PFSK-1 (cell line): Measurements from ENCODE around the gene CRIP2.

ENCODE experiments used
- FOXP2 ChIP-seq: optimal IDR thresholded peaks from 2 replicates; pipeline ENCODE3; 2011; ENCODE audit warnings: borderline replicate concordance, control low read depth, inconsistent platforms; ENCODE audit not compliant: insufficient read depth; ENCODE audit errors: extremely low read length, extremely low read depth
- POLR2AphosphoS5 ChIP-seq: IDR thresholded peaks from 2 replicates; pipeline ENCODE4 v1.6.1; 2012; ENCODE audit warnings: low read depth, mild to moderate bottlenecking, control low read depth, low read length, moderate library complexity
- SIN3A ChIP-seq: IDR thresholded peaks from 2 replicates; pipeline ENCODE4 v1.6.1; 2012; ENCODE audit warnings: mild to moderate bottlenecking, low read length, moderate library complexity, borderline replicate concordance; ENCODE audit not compliant: insufficient read depth
- TAF1 ChIP-seq: IDR thresholded peaks from 2 replicates; pipeline ENCODE4 v1.6.1; 2012; ENCODE audit warnings: low read length, control low read depth, borderline replicate concordance; ENCODE audit not compliant: insufficient read depth
- TF ChIP-seq, protein P1 (sequence below), 2 experiments: IDR thresholded peaks; 2 replicates each; pipeline versions ENCODE4 v1.6.1 to v1.8.0; 2011 to 2012; ENCODE audit warnings: low read depth in 2 of 2, low read length in 2 of 2, control low read depth in 1 of 2, inconsistent platforms in 1 of 2, mild to moderate bottlenecking in 1 of 2, moderate library complexity in 1 of 2; ENCODE audit not compliant: insufficient read depth in 1 of 2

Gene CRIP2

DNA sequence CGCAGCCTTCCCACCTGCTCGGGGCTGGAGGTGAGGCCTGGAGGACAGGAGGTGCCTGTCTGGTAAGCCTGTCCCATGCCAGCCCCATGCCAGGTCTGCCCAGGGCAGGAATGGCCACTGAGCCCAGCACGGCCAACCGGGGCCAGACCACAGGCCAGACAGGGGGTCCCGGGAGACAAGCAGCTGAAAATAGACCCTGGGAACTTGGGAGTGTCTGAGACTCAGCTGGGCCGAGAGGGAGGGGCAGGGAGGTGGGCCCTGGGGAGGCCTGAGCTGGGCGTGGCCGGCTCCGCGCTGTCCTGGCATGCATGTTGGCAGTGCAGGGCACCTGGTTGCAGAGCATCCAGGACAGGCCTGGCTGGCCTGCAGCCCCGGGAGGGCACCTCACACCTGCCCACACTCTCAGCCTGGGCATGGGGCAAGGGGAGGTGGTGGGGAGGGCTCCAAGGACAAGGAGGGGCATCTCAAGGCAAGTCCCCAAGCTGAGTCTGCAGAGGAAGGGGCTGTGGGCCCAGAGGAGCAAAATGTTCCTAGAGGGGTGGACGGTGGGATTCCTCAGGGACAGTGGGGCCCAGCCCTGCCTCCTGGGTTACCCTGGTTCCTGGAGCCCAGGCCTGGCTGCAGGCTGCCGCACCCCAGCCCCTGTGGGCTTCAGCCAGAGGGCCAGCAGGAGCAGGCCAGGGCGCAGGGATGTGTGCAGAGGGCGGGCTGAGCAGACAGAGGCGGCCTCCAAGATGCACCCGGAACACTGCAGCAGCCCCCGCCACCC lies 8.9 kb downstream of the CRIP2 start:
- TF ChIP-seq FOXP2 (no peak), SIN3A (no peak), TAF1 (no peak), POLR2AphosphoS5 (no peak)
- TF ChIP-seq, protein P1, sequence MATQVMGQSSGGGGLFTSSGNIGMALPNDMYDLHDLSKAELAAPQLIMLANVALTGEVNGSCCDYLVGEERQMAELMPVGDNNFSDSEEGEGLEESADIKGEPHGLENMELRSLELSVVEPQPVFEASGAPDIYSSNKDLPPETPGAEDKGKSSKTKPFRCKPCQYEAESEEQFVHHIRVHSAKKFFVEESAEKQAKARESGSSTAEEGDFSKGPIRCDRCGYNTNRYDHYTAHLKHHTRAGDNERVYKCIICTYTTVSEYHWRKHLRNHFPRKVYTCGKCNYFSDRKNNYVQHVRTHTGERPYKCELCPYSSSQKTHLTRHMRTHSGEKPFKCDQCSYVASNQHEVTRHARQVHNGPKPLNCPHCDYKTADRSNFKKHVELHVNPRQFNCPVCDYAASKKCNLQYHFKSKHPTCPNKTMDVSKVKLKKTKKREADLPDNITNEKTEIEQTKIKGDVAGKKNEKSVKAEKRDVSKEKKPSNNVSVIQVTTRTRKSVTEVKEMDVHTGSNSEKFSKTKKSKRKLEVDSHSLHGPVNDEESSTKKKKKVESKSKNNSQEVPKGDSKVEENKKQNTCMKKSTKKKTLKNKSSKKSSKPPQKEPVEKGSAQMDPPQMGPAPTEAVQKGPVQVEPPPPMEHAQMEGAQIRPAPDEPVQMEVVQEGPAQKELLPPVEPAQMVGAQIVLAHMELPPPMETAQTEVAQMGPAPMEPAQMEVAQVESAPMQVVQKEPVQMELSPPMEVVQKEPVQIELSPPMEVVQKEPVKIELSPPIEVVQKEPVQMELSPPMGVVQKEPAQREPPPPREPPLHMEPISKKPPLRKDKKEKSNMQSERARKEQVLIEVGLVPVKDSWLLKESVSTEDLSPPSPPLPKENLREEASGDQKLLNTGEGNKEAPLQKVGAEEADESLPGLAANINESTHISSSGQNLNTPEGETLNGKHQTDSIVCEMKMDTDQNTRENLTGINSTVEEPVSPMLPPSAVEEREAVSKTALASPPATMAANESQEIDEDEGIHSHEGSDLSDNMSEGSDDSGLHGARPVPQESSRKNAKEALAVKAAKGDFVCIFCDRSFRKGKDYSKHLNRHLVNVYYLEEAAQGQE (IDR thresholded peaks at IDR 0.05; ENCODE audit: insufficient read depth in 1 of 2, low read depth in 2 of 2, low read length in 2 of 2) = no peak

DNA sequence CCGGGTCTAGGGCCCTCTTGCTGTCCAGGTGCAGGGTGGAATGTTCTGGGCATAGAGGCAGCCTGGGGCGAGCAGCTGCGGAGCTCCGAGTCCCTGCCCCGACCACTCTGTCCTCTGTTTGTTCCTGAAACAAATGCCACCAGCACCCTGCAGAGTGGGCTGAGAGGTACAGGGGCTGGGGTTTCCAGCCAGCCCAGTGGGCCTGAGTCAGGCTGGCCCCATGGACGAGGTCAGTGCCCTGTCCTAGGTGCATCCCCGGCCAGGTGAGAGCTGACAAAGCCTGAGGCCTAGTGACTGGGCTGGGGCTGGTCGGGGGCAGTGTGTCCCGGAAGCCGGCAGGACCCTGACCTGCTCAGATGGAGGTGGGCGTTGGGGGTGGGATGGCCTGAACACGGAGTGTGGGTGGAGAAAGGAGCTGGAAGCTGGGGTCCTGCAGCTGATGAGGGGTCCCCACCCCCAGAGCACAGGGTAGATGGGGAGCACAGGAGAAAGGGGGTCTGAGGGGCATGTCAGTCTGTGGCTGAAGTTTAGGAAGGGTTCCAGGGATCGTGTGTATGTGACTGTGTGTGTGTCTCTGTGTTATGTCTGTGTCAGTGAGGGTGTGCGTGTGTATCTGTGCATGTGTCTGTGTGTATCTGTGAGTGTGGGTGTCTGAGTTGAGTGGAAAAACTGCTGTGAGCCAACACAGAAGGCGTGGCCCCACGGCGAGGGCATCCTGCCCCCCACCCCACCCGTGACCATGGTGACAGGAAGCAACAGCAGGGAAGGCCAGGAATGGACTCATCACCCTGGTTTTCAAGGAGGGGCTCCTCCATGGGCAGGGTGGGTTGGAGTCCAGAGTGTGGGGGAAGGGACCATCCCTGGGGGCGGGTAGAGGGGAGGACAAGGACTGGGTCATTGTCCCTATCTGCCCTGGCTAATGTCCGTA lies 9.7 kb downstream of the CRIP2 start:
- no peak for TF ChIP-seq FOXP2
- TF ChIP-seq SIN3A = no peak
- no peak for TF ChIP-seq POLR2AphosphoS5
- no peak for TF ChIP-seq TAF1
- TF ChIP-seq, protein P1 (IDR thresholded peaks at IDR 0.05; ENCODE audit: insufficient read depth in 1 of 2, low read depth in 2 of 2, low read length in 2 of 2) = no peak

DNA sequence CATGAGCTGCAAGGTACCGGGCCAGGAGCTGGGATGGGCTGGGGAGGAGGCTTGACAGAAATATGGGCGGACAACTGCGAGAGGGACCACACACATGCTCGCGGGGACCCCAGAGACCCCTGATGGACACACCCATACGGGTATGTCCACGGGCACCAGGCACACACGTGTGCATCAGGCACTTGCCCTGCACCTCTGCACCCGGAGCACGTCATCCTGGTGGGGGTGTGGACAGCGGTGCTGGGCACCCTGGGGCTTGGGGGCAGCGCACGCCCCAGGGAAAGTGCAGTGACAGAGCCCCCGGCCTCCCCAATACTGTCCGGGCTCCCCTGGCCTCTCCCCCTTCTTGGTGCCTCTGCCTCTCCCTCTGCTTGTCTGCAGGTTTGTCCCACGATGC lies 10.4 kb downstream of the CRIP2 start:
- TF ChIP-seq, protein P1 (IDR thresholded peaks at IDR 0.05; ENCODE audit: insufficient read depth in 1 of 2, low read depth in 2 of 2, low read length in 2 of 2) = no peak

DNA sequence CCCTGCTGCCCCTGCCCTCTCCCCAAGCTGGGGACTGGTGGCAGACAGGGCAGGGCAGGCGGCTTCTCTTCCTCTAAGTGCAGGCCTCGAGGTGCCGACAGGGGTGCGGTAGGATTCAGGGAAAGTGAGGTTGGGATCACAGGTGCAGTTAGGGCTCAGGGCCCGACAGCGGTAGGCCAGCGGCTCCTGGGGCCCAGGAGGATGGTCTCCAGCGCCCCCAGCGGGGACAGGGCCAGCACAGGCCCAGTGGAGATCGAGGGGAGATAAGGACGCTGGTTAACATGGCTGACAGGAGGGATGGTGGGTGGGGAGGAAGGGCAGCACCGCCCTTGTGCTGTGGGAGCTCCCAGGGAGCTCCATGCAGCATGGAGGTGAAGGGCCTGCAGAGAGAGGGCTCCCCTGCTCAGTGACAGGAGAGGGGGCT lies 11.1 kb downstream of the CRIP2 start:
- TF ChIP-seq, protein P1 (IDR thresholded peaks at IDR 0.05; ENCODE audit: insufficient read depth in 1 of 2, low read depth in 2 of 2, low read length in 2 of 2) = no peak
- TF ChIP-seq TAF1 (no peak), POLR2AphosphoS5 (no peak), FOXP2 (no peak), SIN3A (no peak)
